ENCODE data around the gene COL4A3.

DNA sequence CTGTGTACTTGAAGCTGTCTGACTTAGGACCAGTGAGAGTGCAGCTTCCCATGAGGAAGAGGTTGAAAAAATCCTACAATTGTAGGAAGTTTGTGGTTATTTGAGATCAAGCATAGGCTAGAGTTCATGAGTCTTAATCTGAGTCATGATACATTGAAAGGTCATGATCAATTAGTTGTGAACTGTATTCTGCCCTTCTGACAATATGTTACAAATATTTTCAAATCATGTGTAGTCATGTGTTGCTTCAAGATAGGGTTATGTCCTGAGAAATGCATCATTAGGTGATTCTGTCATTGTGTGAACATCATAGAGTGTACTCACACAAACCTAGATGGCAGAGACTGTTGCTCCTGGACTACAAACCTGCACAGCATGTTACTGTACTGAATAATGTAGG, 92.2 kb downstream of the COL4A3 start:
- no peak for TF ChIP-seq POLR2A (IDR thresholded peaks at IDR 0.05)
- TF ChIP-seq, protein P1, sequence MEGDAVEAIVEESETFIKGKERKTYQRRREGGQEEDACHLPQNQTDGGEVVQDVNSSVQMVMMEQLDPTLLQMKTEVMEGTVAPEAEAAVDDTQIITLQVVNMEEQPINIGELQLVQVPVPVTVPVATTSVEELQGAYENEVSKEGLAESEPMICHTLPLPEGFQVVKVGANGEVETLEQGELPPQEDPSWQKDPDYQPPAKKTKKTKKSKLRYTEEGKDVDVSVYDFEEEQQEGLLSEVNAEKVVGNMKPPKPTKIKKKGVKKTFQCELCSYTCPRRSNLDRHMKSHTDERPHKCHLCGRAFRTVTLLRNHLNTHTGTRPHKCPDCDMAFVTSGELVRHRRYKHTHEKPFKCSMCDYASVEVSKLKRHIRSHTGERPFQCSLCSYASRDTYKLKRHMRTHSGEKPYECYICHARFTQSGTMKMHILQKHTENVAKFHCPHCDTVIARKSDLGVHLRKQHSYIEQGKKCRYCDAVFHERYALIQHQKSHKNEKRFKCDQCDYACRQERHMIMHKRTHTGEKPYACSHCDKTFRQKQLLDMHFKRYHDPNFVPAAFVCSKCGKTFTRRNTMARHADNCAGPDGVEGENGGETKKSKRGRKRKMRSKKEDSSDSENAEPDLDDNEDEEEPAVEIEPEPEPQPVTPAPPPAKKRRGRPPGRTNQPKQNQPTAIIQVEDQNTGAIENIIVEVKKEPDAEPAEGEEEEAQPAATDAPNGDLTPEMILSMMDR (IDR thresholded peaks at IDR 0.05) = no peak
- TF ChIP-seq POLR2AphosphoS5 (IDR thresholded peaks at IDR 0.05) = no peak
